ENCODE results near the gene NUP85.
A peak's percentile ranks its signal among the peaks of the same experiment; 100 is the strongest.

Gene NUP85

DNA sequence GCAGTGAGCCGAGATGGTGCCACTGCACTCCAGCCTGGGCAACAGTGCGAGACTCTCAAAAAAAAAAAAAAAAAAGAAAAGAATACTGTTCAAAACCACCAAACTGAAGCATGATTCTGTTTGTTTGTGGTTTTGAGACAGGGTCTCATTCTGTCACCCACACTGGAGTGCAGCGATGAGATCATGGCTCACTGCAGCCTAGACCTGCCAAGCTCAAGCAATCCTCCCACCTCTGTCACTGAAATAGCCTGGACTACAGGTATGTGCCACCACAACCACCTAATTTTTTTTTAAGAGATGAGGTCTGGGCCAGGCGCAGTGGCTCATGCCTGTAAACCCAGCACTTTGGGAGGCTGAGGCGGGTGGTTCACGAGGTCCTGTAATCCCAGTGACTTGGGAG lies 27.0 kb upstream of the NUP85 start:
- Histone ChIP-seq H3K4me1 (ENCODE audit: control insufficient read depth, insufficient read depth, low read length, poor library complexity, severe bottlenecking) (peaks cover 8% of the 10 kb centered on the region), H3K4me3 (ENCODE audit: insufficient read depth, low read depth, low read length, poor library complexity, severe bottlenecking) (no peak overlapping the region), H3K36me3 (ENCODE audit: control insufficient read depth, insufficient read depth, low read length) (peaks cover 27% of the 10 kb centered on the region), H3K27ac (ENCODE audit: insufficient read depth, low read length, poor library complexity, severe bottlenecking) (no peak overlapping the region), H3K27me3 (replicated peaks; ENCODE audit: control insufficient read depth, insufficient read depth, low read length, poor library complexity, severe bottlenecking) (no peaks in the 10 kb centered on the region), H3K9me3 (ENCODE audit: control insufficient read depth, low read length) (no peaks in the 10 kb centered on the region)
- no peak for DNase-seq

DNA sequence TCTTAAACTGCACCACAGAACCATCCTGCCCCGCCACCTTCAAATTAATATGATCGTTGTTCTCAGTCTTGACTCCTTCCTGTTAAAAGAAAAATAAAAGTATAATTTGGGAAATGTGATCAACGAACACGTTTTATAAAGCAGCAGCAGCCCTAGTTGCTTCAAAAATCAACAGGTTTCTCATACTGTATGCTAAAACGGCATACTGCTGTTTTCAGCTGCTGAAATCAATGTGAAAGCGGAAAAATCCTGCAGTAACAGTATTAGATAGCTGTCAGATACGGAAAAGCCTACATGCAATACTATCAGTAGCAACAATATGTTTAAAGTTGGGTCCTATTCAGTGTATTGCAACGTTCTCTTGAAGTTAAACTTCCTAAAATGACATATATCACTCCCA lies 24.4 kb upstream of the NUP85 start:
- H3K4me1 ChIP-seq (ENCODE audit: control insufficient read depth, insufficient read depth, low read length, poor library complexity, severe bottlenecking): peaks cover 12% of the 10 kb centered on the region
- peak overlapping the region; percentile 92 for H3K27ac ChIP-seq (ENCODE audit: insufficient read depth, low read length, poor library complexity, severe bottlenecking)
- H3K36me3 ChIP-seq (ENCODE audit: control insufficient read depth, insufficient read depth, low read length): peaks cover 15% of the 10 kb centered on the region
- peak overlapping the region; percentile 74 for H3K4me3 ChIP-seq (ENCODE audit: insufficient read depth, low read depth, low read length, poor library complexity, severe bottlenecking)
- no peaks in the 10 kb centered on the region for H3K9me3 ChIP-seq (ENCODE audit: control insufficient read depth, low read length)
- no peaks in the 10 kb centered on the region for H3K27me3 ChIP-seq (replicated peaks; ENCODE audit: control insufficient read depth, insufficient read depth, low read length, poor library complexity, severe bottlenecking)
- DNase-seq: no peak

DNA sequence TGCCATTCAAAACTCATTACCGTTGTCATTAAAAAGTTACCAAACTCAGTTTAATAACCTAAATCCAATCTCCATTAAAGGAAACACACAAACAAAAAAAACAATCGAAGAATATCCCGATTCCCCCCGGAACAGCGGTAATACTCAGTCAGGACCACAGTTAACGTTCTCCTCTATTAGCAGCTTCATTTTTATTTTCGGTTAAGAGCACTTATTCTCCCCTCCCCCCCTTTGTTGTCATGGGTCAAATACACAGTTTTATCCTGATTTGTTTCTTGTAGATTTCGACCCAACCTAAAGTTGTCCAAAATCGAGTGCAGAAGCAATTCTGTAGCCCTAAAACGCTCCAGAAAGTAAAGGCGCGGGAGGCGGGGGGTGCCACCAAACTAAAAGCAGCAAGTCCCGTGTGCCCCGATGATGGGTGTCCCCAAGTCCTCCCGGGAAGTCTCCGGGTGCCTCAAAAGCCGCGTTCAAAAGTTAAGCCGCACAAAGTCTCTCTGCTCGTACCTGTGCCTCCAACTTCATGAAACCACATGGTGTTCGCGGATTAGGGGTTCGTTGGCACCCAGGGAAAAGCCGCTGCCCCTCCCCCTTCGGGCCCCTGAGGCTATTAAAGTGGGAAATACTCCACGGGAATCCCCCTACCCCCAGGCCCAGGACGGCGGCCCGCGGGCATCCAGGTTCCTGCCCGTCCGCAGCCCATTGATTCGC lies 23.7 kb upstream of the NUP85 start:
- Histone ChIP-seq H3K4me1 (ENCODE audit: control insufficient read depth, insufficient read depth, low read length, poor library complexity, severe bottlenecking) (peaks cover 12% of the 10 kb centered on the region), H3K27me3 (replicated peaks; ENCODE audit: control insufficient read depth, insufficient read depth, low read length, poor library complexity, severe bottlenecking) (no peaks in the 10 kb centered on the region), H3K9me3 (ENCODE audit: control insufficient read depth, low read length) (no peaks in the 10 kb centered on the region), H3K4me3 (ENCODE audit: insufficient read depth, low read depth, low read length, poor library complexity, severe bottlenecking) (peak overlapping the region; percentile 74), H3K36me3 (ENCODE audit: control insufficient read depth, insufficient read depth, low read length) (peaks cover 10% of the 10 kb centered on the region), H3K27ac (ENCODE audit: insufficient read depth, low read length, poor library complexity, severe bottlenecking) (peak overlapping the region; percentile 92)
- peak; percentile 28 to 42 (median 30) for DNase-seq

DNA sequence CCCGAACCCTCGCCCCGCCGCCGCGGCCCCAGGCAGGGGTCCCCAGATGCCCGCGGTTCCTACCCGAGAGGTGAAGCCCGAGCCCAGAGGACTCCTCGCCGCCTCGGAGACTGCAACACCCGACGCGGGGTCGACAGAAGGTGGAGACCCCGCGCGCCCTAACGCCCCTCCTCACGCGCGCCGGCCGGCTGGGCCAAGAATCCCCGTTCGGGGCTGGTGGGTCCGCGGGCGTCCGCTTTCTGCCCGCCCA lies 23.2 kb upstream of the NUP85 start:
- Histone ChIP-seq H3K4me3 (ENCODE audit: insufficient read depth, low read depth, low read length, poor library complexity, severe bottlenecking) (peak overlapping the region; percentile 74), H3K27me3 (replicated peaks; ENCODE audit: control insufficient read depth, insufficient read depth, low read length, poor library complexity, severe bottlenecking) (no peaks in the 10 kb centered on the region), H3K27ac (ENCODE audit: insufficient read depth, low read length, poor library complexity, severe bottlenecking) (peak overlapping the region; percentile 92), H3K4me1 (ENCODE audit: control insufficient read depth, insufficient read depth, low read length, poor library complexity, severe bottlenecking) (peaks cover 12% of the 10 kb centered on the region), H3K9me3 (ENCODE audit: control insufficient read depth, low read length) (no peaks in the 10 kb centered on the region), H3K36me3 (ENCODE audit: control insufficient read depth, insufficient read depth, low read length) (peaks cover 8% of the 10 kb centered on the region)
- no peak for DNase-seq

DNA sequence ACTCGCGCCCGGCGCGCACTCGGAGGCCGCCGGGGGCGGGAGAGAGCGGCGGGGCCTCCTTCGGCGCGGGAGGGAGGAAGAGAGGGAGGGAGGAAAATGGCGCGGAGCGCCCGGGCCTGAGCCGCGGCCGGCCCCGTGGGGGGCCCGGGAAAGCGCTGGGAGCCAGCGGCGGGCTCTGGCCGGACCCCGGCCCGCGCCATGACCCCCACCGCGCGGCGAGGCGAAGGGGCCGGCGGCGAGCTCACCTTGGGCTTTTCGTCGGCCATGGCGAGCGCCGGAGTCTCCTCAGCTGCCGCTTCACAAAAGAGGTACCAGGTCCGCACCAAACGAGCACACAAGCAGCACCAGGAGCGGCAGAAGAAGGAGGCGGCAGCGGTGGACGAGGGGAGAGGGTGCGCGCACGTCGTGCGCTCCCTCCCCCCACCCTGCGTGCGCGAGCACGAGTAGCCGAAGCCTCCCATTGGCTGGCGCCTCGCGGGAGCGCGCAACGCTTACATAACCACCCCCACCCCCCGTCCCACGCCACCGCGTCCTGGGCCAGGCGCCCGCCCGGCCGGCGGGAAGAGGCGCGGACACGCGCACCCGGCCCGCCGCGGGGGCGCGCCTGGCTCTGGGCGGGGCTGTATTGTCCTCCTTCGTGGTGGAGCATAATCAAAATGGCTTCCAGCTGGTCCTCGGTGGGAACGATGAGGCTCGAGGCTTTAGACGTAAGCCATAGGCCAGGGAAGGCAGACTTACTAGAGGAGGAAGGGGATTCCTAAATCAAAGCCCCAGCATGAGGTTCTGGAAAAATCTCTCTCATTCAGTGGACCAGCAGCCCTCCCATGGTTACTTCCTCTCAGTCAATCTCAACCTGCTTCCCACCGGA lies 22.7 kb upstream of the NUP85 start, which contains the start of gene SUMO2:
SUMO2 (minus strand) TSS at position 391 of the 868 bp plus-strand sequence; CDS start at position 266, 125 bp downstream.
- Histone ChIP-seq H3K4me3 (ENCODE audit: insufficient read depth, low read depth, low read length, poor library complexity, severe bottlenecking) (peak within 1 kb of the TSS; percentile 74), H3K27ac (ENCODE audit: insufficient read depth, low read length, poor library complexity, severe bottlenecking) (peak within 1 kb of the TSS; percentile 92), H3K27me3 (replicated peaks; ENCODE audit: control insufficient read depth, insufficient read depth, low read length, poor library complexity, severe bottlenecking) (no peaks in the 10 kb centered on the region), H3K4me1 (ENCODE audit: control insufficient read depth, insufficient read depth, low read length, poor library complexity, severe bottlenecking) (peaks cover 12% of the 10 kb centered on the region), H3K9me3 (ENCODE audit: control insufficient read depth, low read length) (no peaks in the 10 kb centered on the region), H3K36me3 (ENCODE audit: control insufficient read depth, insufficient read depth, low read length) (peaks cover 8% of the 10 kb centered on the region)
- DNase-seq: peak; percentile 91 to 93 (median 92)

DNA sequence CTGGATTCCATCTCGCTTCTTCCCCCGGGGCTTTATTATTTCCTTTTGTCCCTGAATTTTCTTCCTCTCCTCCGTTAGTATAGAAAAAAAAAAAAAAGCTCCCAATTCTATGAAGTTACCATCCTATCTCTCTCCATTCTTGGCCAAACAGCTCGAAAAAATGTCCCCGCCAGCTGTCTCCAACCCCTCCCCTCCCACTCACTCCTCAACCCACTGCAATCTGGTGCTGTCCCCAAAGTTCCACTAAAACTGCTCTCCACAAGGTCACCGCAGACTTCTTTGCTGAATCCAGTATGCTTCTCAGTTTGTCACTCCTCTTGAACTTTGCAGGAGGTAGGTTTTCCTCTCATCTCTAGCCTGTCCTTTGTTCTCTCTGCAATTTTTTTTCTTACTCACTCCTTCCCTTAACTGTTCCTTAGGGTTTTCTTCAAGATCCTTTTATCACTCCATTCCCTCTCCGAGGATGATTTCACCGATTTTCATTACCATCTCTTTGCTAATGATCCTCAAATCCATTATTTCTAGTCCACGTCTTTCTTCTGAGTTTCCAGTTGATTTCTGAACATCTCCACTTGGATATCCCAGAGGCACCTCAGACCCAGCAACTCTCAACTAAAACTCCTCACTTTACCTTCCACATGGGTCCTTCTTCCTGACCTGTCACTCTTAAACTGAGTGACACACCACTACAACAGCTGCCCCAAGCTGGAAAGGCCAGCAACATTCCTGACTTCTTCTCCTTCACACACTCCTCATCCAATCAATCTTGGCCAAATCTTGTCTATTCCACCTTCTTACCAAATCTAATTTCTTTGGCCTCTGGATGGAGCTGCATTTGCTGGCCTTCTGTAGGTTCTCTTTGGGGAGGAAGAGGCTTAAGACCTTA lies 21.2 kb upstream of the NUP85 start:
- peaks cover 12% of the 10 kb centered on the region for H3K4me1 ChIP-seq (ENCODE audit: control insufficient read depth, insufficient read depth, low read length, poor library complexity, severe bottlenecking)
- no peaks in the 10 kb centered on the region for H3K36me3 ChIP-seq (ENCODE audit: control insufficient read depth, insufficient read depth, low read length)
- no peak for DNase-seq
- H3K4me3 ChIP-seq (ENCODE audit: insufficient read depth, low read depth, low read length, poor library complexity, severe bottlenecking): no peak overlapping the region
- no peaks in the 10 kb centered on the region for H3K9me3 ChIP-seq (ENCODE audit: control insufficient read depth, low read length)
- H3K27ac ChIP-seq (ENCODE audit: insufficient read depth, low read length, poor library complexity, severe bottlenecking): no peak overlapping the region
- H3K27me3 ChIP-seq (replicated peaks; ENCODE audit: control insufficient read depth, insufficient read depth, low read length, poor library complexity, severe bottlenecking): no peaks in the 10 kb centered on the region

DNA sequence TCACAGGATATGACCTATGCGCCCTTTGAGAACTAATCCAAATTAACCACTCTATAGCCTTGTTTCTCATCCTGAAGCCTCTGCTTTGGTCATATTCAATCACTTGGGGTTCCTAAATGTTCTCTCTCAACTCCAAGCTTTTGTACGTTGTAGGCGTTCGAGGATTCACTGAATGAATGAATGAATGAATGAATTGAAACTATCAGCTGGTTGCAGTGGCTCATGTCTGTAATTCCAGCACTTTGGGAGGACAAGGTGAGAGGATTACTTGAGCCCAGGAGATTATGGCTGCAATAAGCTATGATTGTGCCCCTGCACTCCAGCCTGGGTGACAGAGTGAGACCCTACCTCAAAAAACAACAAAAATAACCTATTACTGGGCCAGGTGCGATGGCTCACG lies 16.9 kb upstream of the NUP85 start:
- peaks cover 2% of the 10 kb centered on the region for H3K4me1 ChIP-seq (ENCODE audit: control insufficient read depth, insufficient read depth, low read length, poor library complexity, severe bottlenecking)
- no peak overlapping the region for H3K4me3 ChIP-seq (ENCODE audit: insufficient read depth, low read depth, low read length, poor library complexity, severe bottlenecking)
- H3K36me3 ChIP-seq (ENCODE audit: control insufficient read depth, insufficient read depth, low read length): no peaks in the 10 kb centered on the region
- DNase-seq: no peak
- no peaks in the 10 kb centered on the region for H3K27me3 ChIP-seq (replicated peaks; ENCODE audit: control insufficient read depth, insufficient read depth, low read length, poor library complexity, severe bottlenecking)
- no peak overlapping the region for H3K27ac ChIP-seq (ENCODE audit: insufficient read depth, low read length, poor library complexity, severe bottlenecking)
- H3K9me3 ChIP-seq (ENCODE audit: control insufficient read depth, low read length): no peaks in the 10 kb centered on the region

DNA sequence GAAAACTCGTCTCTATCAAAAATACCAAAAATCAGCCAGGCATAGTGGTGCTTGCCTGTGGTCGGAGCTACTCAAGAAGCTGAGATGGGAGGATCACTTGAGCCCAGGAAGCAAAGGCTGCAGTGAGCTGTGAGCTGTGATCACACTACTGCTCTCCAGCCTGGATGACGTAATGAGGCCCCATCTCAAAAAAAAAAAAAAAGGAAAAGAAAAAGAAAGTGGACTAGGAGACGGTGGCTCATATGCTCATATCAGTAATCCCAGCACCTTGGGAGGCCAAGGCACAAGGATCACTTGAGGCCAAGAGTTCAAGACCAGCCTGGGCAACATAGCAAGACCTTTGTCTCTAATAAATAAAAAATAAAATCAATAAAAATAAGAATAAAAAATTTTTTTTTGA lies 13.9 kb upstream of the NUP85 start:
- Histone ChIP-seq H3K27ac (ENCODE audit: insufficient read depth, low read length, poor library complexity, severe bottlenecking) (no peak overlapping the region), H3K4me3 (ENCODE audit: insufficient read depth, low read depth, low read length, poor library complexity, severe bottlenecking) (no peak overlapping the region), H3K27me3 (replicated peaks; ENCODE audit: control insufficient read depth, insufficient read depth, low read length, poor library complexity, severe bottlenecking) (no peaks in the 10 kb centered on the region), H3K36me3 (ENCODE audit: control insufficient read depth, insufficient read depth, low read length) (no peaks in the 10 kb centered on the region), H3K9me3 (ENCODE audit: control insufficient read depth, low read length) (no peaks in the 10 kb centered on the region), H3K4me1 (ENCODE audit: control insufficient read depth, insufficient read depth, low read length, poor library complexity, severe bottlenecking) (no peaks in the 10 kb centered on the region)
- DNase-seq: no peak

DNA sequence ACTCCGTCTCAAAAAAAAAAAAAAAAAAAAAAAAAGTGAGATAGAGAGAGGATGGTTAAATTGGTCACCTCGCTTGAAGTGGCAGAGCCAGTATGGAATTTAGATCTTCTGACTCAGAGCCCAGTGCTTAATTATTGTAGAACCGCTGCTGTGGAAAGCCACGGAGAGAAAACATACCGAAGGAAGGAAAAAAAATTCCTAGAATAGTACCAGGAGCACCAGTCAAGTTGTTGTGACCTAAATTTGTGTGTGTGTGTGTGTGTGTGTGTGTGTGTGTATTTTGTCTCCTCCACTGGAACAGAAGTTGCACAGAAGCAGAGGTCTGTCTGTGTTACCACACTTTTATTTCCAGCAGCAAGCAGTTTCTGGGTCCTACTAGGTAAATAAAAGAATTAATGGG lies 10.6 kb upstream of the NUP85 start:
- no peaks in the 10 kb centered on the region for H3K36me3 ChIP-seq (ENCODE audit: control insufficient read depth, insufficient read depth, low read length)

More for the DNA sequence above, 10.6 kb upstream of the NUP85 start:
- no peak overlapping the region for H3K27ac ChIP-seq (ENCODE audit: insufficient read depth, low read length, poor library complexity, severe bottlenecking)
- no peaks in the 10 kb centered on the region for H3K4me1 ChIP-seq (ENCODE audit: control insufficient read depth, insufficient read depth, low read length, poor library complexity, severe bottlenecking)
- H3K4me3 ChIP-seq (ENCODE audit: insufficient read depth, low read depth, low read length, poor library complexity, severe bottlenecking): no peak overlapping the region
- DNase-seq: no peak
- no peaks in the 10 kb centered on the region for H3K27me3 ChIP-seq (replicated peaks; ENCODE audit: control insufficient read depth, insufficient read depth, low read length, poor library complexity, severe bottlenecking)
- no peaks in the 10 kb centered on the region for H3K9me3 ChIP-seq (ENCODE audit: control insufficient read depth, low read length)
